Calu3 (cell line): Measurements from ENCODE around the gene SLC17A9. TPM values are rescaled to one million over a fixed set of nuclear protein-coding genes. Genes with fewer than 3 reads are reported as not detected.

Experiments
- BruUV-seq: library from RNA; stranded (reverse); fragments of 400-500 nt; replicated peaks from 2 replicates; lab custom pipeline; 2021; lab: Mats Ljungman, UMichigan
- CTCF ChIA-PET: fragments of 300-600 bp; sonication (Branson Sonifier 250); formaldehyde crosslinking; loops from one replicate; lab custom pipeline; 2022; ENCODE audit warnings: antibody characterized with exemption; lab: Charles Lee
- DNase-seq: peaks from one replicate; pipeline ENCODE4 v3.0.0; 2022
- H3K27ac Mint-ChIP-seq: one replicate; pipeline ENCODE4 v1.8.0; 2022; ENCODE audit warnings: mixed read lengths; ENCODE audit not compliant: unreplicated experiment
- H3K27me3 Mint-ChIP-seq: one replicate; pipeline ENCODE4 v1.8.0; 2022; ENCODE audit warnings: mixed read lengths; ENCODE audit not compliant: unreplicated experiment
- H3K36me3 Mint-ChIP-seq: one replicate; pipeline ENCODE4 v1.8.0; 2022; ENCODE audit warnings: mild to moderate bottlenecking, moderate library complexity, mixed read lengths; ENCODE audit not compliant: insufficient read depth, unreplicated experiment
- H3K4me1 Mint-ChIP-seq: one replicate; pipeline ENCODE4 v1.8.0; 2022; ENCODE audit warnings: mild to moderate bottlenecking, low read depth, mixed read lengths; ENCODE audit not compliant: unreplicated experiment
- H3K4me3 Mint-ChIP-seq: one replicate; pipeline ENCODE4 v1.8.0; 2022; ENCODE audit warnings: mild to moderate bottlenecking, low read depth, moderate library complexity, mixed read lengths; ENCODE audit not compliant: unreplicated experiment
- H3K9me3 Mint-ChIP-seq: one replicate; pipeline ENCODE4 v1.8.0; 2022; ENCODE audit warnings: low read depth, mixed read lengths; ENCODE audit not compliant: unreplicated experiment
- CTCF ChIP-seq: fragments of 200-600 bp; IDR thresholded peaks from one replicate; pipeline ENCODE4 v1.8.0; 2022; ENCODE audit warnings: antibody characterized with exemption; ENCODE audit not compliant: unreplicated experiment
- intact Hi-C: fragments of 100-400 bp; cut with micrococcal nuclease; formaldehyde crosslinking; loops from one replicate; pipeline ENCODE4 v1.10.0; 2022; ENCODE audit not compliant: unreplicated experiment
- total RNA-seq: library from RNA; stranded (reverse); gene quantifications from 2 replicates; pipeline ENCODE4 v1.2.3, GENCODE V29; 2022

SLC17A9 gene
- total RNA-seq, 1 experiment from 2014 or later = 12.0 TPM

- DNase-seq = no peak
- H3K4me1 Mint-ChIP-seq = peaks cover 6% of the 10 kb centered on the region
- CTCF ChIA-PET = interaction anchor here (0.7 to 0.8 kb wide), 2 partner anchors 38 to 197 kb away, joined by 3 to 7 read pairs; no protein-coding TSS in a partner anchor
- no peak overlapping the region for H3K4me3 Mint-ChIP-seq
- no peak overlapping the region for H3K27ac Mint-ChIP-seq
- TF ChIP-seq CTCF = no peak
- BruUV-seq = no TSS peak
- no peaks in the 10 kb centered on the region for H3K36me3 Mint-ChIP-seq
- no peaks in the 10 kb centered on the region for H3K9me3 Mint-ChIP-seq
- peaks cover 96% of the 10 kb centered on the region for H3K27me3 Mint-ChIP-seq
- intact Hi-C loops = no loop called here
Observed at GRCh38 chr20:63002511-63002910, 50.0 kb downstream of the SLC17A9 start.

GRCh38 chr20:63003546-63003945, 51.0 kb downstream of the SLC17A9 start:
- H3K4me1 Mint-ChIP-seq = peaks cover 7% of the 10 kb centered on the region
- no peaks in the 10 kb centered on the region for H3K9me3 Mint-ChIP-seq
- H3K27me3 Mint-ChIP-seq = peaks cover 96% of the 10 kb centered on the region
- intact Hi-C loops = no loop called here
- no peaks in the 10 kb centered on the region for H3K36me3 Mint-ChIP-seq
- H3K4me3 Mint-ChIP-seq = no peak overlapping the region
- no peak for DNase-seq
- no peak overlapping the region for H3K27ac Mint-ChIP-seq
- no peak for TF ChIP-seq CTCF
- CTCF ChIA-PET = interaction anchor here (0.9 kb wide), 1 partner anchor 12 kb away, joined by 5 read pairs; no protein-coding TSS in a partner anchor
- BruUV-seq = no TSS peak

- Mint-ChIP-seq H3K36me3 (no peaks in the 10 kb centered on the region), H3K4me1 (peaks cover 13% of the 10 kb centered on the region), H3K27ac (no peak overlapping the region), H3K4me3 (no peak overlapping the region), H3K27me3 (peaks cover 96% of the 10 kb centered on the region), H3K9me3 (no peaks in the 10 kb centered on the region)
- no peak for TF ChIP-seq CTCF
- no peak for DNase-seq
- CTCF ChIA-PET = interaction anchor here (0.9 kb wide), 1 partner anchor 13 kb away, joined by 5 read pairs; no protein-coding TSS in a partner anchor
- intact Hi-C loops = no loop called here
- no TSS peak for BruUV-seq
Observed at GRCh38 chr20:63004607-63005364, 52.3 kb downstream of the SLC17A9 start.

GRCh38 chr20:63005365-63005861, 52.9 kb downstream of the SLC17A9 start:
- H3K36me3 Mint-ChIP-seq = no peaks in the 10 kb centered on the region
- no peak for DNase-seq
- H3K4me3 Mint-ChIP-seq = no peak overlapping the region
- peaks cover 13% of the 10 kb centered on the region for H3K4me1 Mint-ChIP-seq
- no peak overlapping the region for H3K27ac Mint-ChIP-seq
- TF ChIP-seq CTCF = no peak
- no peaks in the 10 kb centered on the region for H3K9me3 Mint-ChIP-seq
- CTCF ChIA-PET = no interaction called here
- H3K27me3 Mint-ChIP-seq = peaks cover 96% of the 10 kb centered on the region
- no TSS peak for BruUV-seq
- intact Hi-C loops = no loop called here
